ENCODE data around the gene NUP205.
"Not testable (repeated sequence)": the region's sequence is repeated elsewhere in the genome, so short reads cannot be mapped to it uniquely, and the experiment has no call there.

NUP205 gene

GRCh38 chr7:135617781-135618180 lies 60.1 kb downstream of the NUP205 start:
- in situ Hi-C loops (cut with HindIII; ENCODE audit: low sequenced_read_pairs): no loop called here

GRCh38 chr7:135618510-135618909 lies 60.8 kb downstream of the NUP205 start:
- in situ Hi-C loops (cut with HindIII; ENCODE audit: low sequenced_read_pairs): no loop called here

- in situ Hi-C loops (cut with HindIII; ENCODE audit: low sequenced_read_pairs): no loop called here
These were observed 62.7 kb downstream of the NUP205 start for GRCh38 chr7:135620447-135620846.

DNA sequence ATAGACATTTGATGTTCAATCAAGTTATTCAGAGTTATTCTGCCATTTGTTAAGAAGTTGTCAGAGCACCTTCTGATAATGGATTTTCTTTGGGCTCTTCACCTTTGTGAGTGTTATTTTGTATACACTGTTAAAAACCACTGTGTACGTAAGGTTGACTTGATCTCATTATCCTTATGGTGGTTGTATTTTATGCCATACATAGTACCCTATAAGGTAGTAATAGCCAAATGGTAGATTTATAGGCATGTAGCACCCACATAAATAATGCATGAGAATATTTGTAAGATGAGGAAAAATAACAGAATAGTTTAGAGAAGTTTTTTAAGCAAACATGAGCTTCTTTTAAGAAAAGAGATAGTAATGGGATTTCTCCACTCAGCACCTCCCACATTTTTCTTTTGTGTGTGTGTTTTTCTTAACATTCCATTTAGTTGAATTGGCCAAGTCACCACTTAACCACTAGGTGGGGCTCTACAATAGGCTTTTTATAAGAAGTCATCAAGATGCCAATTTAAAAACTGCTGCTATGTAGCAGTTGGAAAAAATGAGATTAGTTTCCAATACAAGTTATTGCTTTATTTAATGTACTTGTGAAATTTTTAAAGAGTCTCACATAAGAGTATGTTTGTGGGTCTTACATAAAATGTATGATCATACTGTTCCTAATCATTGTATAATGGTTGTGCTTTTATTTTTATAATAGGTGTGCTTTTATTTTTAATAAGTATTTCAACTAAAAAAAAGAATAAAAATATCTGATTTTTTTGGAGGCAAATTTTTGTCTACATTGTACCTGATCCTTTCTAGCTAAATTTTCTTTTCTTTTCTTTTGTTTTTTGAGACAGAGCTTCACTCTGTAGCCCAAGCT lies 63.5 kb downstream of the NUP205 start:
- in situ Hi-C loops (cut with HindIII; ENCODE audit: low sequenced_read_pairs): no loop called here

GRCh38 chr7:135634191-135634878 lies 76.6 kb downstream of the NUP205 start:
- in situ Hi-C loops (cut with HindIII; ENCODE audit: low sequenced_read_pairs): no loop called here

GRCh38 chr7:135639690-135640089 lies 82.0 kb downstream of the NUP205 start:
- in situ Hi-C loops (cut with HindIII; ENCODE audit: low sequenced_read_pairs): not testable (repeated sequence)

GRCh38 chr7:135644154-135644553 lies 86.4 kb downstream of the NUP205 start:
- in situ Hi-C loops (cut with HindIII; ENCODE audit: low sequenced_read_pairs): no loop called here

- in situ Hi-C loops (cut with HindIII; ENCODE audit: low sequenced_read_pairs): no loop called here
These were observed 87.0 kb downstream of the NUP205 start for GRCh38 chr7:135644729-135645128.

DNA sequence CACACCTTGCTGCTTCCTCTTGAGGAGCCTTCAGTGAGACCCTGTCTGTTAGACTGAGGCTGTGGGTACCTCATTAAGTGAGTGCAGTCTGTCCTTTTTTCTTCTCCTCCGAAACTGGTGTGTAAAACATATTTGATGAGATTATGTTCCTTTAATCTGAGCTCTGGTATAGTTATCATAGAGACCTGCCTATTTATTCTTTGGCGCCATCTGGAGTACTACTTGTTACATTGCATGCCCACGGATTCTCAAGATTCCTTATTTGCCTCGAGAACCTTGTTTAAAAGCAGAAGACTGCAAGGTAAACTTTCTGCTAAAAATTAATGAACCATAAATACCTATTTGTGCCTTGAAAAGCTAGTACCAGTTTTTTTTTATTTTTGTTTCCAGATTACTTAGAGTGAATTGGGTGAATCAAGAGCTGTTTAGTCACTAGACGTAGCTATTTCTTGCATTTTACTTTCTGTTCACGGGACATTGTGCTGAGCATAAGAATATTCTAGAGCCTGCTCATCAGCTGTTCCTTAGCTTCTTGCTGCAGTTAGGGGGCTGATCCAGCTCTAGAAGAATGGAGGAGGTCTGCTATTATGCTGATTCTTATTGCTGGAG lies 87.7 kb downstream of the NUP205 start:
- in situ Hi-C loops (cut with HindIII; ENCODE audit: low sequenced_read_pairs): no loop called here

DNA sequence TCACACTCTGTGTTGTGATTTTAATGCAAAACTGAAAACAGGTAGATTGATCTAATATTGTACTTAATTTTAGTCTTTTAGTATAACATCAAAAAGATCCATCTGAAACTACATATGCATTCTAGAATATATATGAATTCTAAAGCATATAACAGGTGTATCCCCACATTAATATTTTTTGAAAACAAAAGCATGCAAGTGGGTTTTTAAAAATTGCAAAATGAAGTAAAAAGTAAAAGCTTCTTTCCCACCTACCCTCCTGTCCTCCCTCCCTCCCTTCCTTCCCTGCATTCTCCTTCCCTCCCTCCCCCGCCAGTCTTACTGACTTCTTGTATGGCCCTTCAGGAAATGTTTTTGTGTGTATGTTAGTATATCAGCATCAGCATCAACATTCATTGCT lies 90.0 kb downstream of the NUP205 start:
- in situ Hi-C loops (cut with HindIII; ENCODE audit: low sequenced_read_pairs): no loop called here

DNA sequence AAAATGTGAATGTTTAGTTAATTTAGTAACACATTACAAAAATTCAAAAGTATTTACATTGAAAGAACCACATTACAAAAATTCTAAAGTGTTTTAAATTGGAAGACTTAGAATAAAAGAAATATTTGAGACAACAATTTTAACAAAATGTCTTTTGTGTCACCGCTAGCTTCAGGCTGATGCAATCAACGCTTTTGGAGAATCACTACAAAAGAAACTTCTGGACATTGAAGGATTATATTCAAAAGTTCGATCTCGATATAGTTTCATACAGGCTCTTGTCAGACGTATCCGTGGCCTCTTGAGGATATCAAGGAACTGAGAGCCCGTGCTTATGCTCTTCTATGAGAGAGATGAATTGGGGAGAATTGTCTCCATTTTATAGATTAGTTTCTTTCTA lies 90.5 kb downstream of the NUP205 start:
- in situ Hi-C loops (cut with HindIII; ENCODE audit: low sequenced_read_pairs): no loop called here

DNA sequence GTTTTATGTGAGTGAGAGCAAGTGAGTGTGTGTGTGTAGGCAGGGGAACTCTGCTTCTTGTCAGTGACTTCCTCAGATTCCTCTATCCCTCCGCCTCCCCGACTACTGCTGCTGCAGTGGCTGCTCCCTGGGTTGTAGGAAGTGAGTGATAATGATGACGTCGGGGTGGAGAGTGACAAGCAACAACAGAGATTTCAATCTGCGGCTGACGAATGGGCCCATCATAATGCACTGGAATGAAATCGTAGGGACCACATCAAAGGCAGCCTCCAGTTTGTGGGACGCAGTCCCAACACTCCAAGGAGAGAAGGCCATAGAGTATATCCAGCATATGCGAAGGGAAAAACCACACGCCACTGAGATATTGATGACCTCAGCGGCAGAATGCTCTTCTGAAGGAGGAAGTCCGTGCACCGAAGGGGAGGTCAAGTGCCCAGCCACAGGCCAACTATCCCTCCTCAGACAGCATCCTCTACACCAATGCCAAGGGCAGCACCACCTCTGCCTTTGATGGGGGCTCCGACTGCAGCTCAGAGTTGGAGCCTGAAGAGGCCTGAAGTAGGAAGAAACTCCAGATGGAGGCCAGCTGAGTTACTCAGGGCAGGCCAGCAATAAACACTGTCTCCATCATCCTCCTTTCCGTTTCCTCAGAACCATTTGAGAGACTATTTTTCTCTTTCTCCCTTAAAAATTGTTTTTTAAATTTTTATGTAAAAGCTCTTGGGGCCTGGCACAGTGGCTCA lies 93.3 kb downstream of the NUP205 start:
- in situ Hi-C loops (cut with HindIII; ENCODE audit: low sequenced_read_pairs): no loop called here

GRCh38 chr7:135653340-135654080 lies 95.8 kb downstream of the NUP205 start:
- in situ Hi-C loops (cut with HindIII; ENCODE audit: low sequenced_read_pairs): no loop called here

- in situ Hi-C loops (cut with HindIII; ENCODE audit: low sequenced_read_pairs): no loop called here
These were observed 100.8 kb downstream of the NUP205 start for GRCh38 chr7:135658564-135658963.

DNA sequence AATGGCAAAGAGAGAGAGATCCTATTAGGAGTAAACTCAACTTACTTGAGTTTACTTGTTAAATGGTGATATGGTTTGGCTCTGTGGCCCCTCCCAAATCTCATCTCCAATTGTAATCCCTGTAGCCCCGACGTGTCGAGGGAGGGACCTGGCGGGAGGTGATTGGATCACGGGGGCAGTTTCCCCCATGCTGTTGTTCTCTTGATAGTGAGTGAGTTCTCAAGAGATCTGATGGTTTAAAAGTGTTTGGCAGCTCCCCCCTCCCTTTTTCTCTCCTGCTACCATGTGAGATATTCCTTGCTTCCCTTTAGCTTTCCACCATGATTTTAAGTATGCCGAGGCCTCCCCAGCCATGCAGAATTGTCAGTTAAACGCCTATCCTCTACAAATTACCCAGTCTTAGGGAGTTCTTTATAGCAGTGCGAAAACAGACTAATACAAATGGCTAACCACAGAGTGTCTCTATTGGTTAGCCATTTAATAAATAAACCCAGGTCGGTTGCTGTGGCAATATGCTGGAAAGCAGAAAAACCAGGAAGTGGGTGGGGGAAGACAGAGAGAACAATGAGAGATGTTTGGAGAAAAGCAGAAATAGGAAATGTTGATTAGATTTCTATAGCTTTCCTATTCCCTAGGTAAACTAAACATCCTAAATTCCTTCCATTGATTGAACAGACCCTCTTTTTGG lies 101.6 kb downstream of the NUP205 start:
- in situ Hi-C loops (cut with HindIII; ENCODE audit: low sequenced_read_pairs): no loop called here

DNA sequence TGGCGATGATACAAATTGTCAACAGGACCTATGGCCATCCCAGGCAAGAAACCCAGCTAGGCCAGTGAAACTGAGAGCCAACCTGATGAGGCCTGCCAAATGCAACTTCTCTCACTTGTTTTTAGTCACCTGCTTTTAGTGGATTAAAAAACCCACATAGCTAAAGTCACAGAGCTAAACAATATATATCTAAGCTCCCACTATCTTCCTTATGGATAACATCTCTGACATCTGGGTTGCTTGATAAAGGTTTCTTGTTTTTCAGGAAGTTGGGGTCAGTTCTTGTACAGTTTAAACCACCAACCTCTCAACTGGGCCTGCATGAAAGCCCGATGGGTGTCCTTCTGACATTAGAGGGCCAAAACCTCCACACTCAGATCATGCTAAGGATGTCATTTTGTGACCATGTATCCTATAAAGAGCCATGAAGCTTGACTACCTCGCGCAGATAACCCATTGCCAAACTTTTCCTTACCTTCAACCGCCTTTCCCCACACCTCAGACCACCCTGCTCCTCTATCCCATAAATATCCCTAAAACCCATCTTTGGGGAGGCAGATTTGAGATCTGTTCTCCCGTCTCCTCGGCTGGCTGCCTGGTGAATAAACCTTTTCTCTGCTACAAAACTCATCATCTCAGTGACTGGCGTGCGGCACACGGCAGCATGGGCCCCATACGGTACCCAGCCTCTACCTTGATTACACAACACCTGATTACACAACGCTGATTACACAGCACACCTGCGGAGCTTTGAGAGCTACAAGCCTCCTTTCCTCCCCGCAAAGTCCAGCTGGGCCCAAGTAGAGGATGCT lies 103.8 kb downstream of the NUP205 start:
- in situ Hi-C loops (cut with HindIII; ENCODE audit: low sequenced_read_pairs): no loop called here

DNA sequence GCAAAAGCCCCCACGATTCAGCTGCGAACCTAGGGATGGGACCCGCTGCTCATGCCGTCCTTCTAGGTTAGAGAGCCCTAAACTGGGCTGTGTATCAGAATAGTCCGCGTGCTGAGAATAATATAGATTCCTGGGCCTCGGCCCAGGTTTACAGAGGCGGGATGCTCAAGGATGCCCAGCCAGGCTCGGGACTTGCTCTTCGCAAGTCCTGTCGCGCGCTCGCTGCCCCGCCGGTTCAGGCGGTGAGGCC lies 104.3 kb downstream of the NUP205 start:
- in situ Hi-C loops (cut with HindIII; ENCODE audit: low sequenced_read_pairs): no loop called here

- in situ Hi-C loops (cut with HindIII; ENCODE audit: low sequenced_read_pairs): no loop called here
These were observed 104.8 kb downstream of the NUP205 start, which contains the start of gene STMP1 for GRCh38 chr7:135662373-135663114. TSS of gene STMP1 (plus strand) at chr7:135662514.

Data from DLD1 (cell line).